NCI-H748 (cell line): Measurements from ENCODE around the gene ZFP92.

Experiments used
- DNase-seq: peaks from one replicate; lab custom pipeline; 2025; ENCODE audit not compliant: unreplicated experiment; lab: John Stamatoyannopoulos, UW

Gene ZFP92

DNA sequence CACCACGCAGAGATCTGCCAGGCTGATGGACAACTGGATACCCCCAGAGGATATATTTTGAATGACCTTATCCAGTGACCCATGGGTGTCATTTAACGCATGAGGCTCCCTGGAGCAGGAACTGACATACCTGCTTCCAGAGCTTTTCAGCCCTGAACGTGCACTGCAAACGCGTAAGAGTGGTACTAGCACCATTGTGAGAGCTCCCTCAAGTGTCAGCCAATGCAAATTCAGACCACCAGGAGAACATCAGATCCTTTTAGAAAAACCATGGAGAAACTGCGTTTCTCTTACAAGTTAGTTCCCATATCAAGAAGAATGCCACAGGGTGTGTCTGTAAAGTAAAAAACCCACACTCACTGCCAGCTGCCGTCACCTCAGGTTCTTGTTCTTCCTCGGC lies 27.3 kb downstream of the ZFP92 start:
- peak; percentile 35 for DNase-seq

- DNase-seq = no peak
Observed at GRCh38 chrX:153439977-153440376, 28.7 kb downstream of the ZFP92 start.

- DNase-seq = peak; percentile 21
Observed at GRCh38 chrX:153440556-153441135, 29.4 kb downstream of the ZFP92 start.

DNA sequence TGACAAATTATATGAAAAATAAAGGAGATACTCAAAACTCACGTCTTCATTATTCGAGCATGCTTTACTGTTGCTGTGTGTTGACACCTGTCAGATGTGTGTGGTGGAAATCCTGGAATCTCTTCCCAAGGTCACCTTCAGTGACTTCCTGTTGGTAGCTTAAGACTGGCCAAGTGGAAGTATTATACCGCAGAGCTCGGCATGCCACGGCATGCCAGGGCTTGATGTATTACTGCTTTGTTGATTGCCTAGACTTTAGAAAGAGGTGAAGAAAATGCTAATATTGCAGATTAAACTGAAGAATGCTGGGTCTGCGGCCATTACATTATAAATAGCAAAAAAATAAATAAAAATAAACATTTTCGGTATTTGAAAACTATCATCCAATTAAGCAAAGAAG lies 30.0 kb downstream of the ZFP92 start:
- no peak for DNase-seq

DNA sequence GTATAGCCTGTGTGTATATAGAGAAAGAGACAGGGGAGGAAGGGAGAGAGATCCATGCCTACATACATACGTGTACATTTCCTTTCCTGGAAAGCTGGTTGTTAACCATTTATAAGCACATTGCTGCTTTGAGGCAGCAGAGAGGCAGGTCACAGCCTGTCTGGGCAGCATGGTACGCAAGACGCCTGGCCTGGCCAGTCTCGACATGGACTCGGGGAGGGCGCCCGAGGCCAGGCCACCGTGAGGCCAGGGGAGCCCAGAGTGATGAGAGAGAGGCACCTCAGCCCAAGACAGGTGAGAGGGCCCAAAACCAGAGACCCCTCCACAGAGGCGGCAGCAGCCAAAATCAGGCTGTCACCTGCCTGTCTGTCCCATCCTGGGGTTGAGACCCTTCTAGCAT lies 30.7 kb downstream of the ZFP92 start:
- DNase-seq = no peak

DNA sequence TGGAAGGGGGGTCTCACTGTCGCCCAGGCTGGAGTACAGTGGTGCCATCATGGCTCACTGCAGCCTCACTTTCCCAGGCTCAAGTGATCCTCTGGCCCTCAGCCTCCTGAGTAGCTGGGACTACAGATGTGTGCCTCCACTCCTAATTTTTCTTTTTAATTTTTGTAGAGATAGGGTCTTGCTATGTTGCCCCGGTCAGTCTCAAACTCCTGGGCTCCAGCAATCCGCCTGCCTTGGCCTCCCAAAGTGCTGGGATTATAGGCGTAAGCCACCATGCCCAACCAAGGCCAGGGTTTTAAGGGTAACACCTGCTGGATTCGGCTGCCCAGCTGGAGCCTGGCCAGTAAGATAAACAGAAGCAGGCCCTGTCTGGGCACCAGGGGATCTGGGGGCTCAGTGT lies 31.2 kb downstream of the ZFP92 start:
- DNase-seq = no peak

- DNase-seq = no peak
Observed at GRCh38 chrX:153443476-153444332, 32.4 kb downstream of the ZFP92 start.

- no peak for DNase-seq
Observed at GRCh38 chrX:153444333-153445011, 33.2 kb downstream of the ZFP92 start.

DNA sequence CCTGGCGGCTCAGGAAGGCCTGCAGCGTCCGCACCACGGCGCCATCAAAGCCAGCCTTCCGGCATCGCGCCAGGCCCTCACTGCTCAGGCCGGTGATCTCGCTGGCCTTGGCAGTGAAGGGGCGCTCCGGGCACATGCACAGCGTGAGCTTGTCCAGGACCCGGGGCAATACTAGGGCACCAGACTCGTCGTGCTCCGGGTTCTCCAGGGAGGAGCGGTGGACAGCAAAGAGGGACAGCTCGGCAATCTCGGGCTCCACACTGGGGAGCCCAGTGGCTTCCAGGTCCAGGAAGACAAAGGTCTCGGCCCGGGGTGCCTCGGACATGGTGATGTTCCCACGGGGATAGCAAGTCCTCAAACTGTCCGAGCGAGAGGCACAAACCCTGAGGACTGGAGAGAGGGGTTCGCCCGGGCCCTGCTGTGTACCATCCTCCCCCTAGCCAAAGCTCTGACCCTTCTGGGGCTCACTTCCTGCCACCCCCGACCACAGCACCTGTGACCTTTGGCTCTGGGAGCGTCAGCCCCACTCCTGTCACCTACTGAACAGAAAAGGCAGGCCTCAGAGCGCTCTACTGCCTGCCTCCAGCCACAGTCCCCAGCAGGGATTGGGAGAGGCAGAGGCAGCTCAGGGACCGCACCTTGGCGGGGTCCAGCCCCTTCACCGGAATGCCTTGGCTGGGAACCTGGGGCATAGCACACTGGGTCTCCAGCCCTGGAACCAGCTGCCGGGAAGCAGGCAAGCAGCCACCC lies 34.0 kb downstream of the ZFP92 start:
- DNase-seq = no peak

DNA sequence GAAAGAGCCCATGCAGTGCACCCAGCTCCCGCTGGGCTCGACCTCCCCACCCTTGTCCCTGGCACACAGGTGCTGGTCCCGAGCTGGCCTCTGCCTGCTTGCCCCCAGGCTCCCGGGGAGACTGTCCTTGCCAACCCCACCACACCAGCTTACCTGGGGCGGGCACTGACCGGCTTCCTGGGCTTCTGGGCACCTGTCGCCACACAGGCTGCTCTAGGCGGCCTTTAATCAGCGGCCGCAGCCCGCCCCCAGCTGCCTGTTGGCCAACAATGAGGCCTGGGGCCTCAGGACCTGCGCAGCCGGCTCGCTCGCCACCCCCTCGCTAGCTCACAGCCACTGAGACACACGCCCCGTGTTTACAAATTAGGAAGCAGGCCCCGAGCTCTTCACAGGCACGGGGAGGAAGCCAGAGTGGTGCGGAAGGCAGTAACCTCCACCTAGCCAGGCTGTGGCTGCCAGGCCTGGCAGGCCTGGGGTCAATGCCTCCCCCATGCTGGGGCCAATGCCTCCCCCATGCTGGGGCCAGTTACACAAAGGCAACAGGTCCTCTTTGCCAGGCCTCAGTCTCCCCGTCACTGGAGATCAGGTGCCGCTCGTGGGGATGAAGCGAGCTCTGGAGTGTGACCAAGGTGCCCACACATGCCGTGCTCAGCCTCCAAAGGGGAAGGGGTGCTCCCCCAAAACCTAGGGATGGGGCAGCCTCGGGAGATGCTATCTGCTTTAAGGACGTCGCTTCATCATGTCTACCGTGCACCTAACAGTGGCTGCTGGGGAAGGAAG lies 34.8 kb downstream of the ZFP92 start, which contains the start of gene TREX2:
Gene TREX2 (minus strand): TSS at position 201 of the 780 bp plus-strand sequence. CDS start 626 bp downstream, outside the sequence.
- DNase-seq = no peak

DNA sequence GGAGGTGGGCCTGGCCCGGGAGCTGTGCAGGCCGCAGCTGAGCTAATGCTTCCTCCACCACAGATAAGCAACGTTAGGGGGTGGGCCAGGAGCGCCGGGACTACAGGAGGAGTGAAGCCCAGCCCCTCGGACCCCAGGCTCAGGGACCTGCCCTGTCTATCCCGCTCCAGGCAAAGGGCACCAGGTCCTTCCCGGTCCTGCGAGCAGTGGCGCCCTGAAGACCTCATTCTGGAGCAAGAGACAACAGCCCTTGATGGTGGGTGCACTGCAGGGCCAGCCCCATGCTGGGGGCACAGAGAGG lies 35.3 kb downstream of the ZFP92 start:
- DNase-seq = no peak

DNA sequence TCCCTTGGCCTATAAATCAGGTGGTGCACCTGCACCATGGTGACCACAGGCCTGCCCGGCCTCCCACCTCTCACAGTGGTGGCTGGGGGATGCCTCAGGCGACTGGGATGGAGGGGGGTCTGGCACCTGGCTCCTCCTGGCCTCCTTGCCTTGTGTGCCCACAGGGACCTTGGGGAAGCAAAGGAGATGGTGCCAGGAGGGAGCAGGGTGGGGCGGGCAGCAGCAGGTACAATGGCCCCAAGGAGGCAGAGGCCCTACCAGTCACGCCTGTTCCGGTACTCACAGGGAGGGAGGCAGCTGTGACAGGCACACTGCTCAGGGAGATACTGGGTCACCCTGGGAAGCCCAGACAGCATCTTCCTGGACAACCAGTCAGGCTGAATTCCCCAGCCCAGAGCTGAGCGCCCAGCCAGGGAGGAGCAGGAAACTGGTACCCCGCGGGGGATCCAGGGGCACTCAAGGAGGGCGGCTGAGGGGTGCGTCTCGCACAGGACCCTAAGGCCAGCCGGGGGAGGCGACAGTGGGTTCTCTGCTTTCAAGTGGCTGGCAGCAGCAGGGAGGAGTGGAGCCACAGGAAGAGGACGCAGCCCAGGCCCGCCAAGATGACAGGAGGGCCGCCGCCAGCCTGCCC lies 35.8 kb downstream of the ZFP92 start:
- DNase-seq = no peak

DNA sequence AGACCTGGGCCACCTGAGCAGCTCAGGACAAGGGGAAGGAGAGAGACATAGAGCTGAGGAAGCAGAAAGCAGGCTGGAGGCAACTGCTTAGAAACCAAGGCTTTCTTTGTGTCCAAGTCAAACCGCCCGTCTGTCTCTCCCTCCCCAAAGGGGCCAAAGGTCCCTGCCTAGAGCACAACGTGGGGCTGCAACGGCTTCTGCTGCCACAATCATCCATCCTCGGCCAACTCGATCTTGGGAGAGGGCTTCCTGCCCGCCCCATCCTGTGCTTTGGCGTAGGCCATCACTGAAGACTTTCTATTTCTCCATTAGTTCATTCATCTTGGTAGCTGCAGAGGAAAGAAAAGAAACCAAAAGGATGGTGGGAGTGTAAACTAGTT lies 36.3 kb downstream of the ZFP92 start:
- DNase-seq = no peak

- DNase-seq = no peak
Observed at GRCh38 chrX:153448556-153449367, 37.5 kb downstream of the ZFP92 start.

DNA sequence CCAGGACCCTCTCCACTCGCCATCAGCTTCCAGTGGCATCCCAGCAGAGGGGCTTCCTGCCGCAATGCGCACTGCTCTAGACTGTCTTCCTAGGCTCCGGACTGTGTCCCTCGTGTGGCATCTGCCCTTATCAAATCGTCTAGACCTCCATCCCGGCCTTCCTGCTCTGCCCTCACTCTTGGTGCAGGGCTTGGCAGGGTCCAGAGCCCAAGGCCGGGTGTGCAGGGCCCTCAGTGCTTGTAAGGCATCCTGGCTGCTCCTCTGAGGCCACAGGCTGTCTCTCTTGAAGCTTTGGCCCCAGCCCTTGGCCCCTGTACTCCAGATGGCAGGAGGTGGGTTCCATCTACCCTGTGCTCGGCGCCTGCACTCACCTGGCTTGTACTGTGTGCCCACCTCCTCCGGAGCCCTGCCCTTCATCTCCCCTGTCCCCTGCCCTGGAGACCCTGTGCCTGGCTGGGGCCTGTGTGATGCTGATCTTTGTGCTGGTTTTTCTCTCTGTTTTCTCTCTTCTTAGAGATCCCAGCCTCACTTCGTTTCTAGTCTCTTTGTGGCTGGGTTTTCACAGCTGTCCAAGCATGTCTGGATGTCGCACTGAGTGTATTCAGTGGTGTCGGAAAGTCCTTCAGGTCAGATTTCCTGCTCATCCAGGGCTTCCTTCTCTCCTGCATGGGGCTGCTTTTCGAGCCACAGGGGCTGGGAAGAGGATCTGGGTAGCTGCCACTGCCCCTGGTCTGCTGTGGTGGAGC lies 38.3 kb downstream of the ZFP92 start:
- DNase-seq = no peak

GRCh38 chrX:153450114-153450948 lies 39.1 kb downstream of the ZFP92 start:
- no peak for DNase-seq

- DNase-seq = no peak
Observed at GRCh38 chrX:153450949-153451277, 39.6 kb downstream of the ZFP92 start.
